GM23248 (cell line): Measurements from ENCODE around the gene CLIC5. TPM values are rescaled to one million over a fixed set of nuclear protein-coding genes. Genes with fewer than 3 reads are reported as not detected.

ENCODE experiments used
- DNase-seq: peaks from one replicate; pipeline ENCODE4 v3.0.0-alpha.2; 2015
- H2AFZ ChIP-seq: fragments of 200-600 bp; sonication (generic); 2 replicates; pipeline ENCODE4 v1.6.1; 2016; ENCODE audit warnings: antibody characterized with exemption
- H3F3A ChIP-seq: fragments of 200-600 bp; sonication (generic); 2 replicates; pipeline ENCODE4 v1.6.1; 2016; ENCODE audit warnings: mild to moderate bottlenecking, antibody characterized with exemption, mixed run types; ENCODE audit not compliant: insufficient read depth
- H3K27ac ChIP-seq: fragments of 200-600 bp; sonication (generic); 2 replicates; pipeline ENCODE4 v1.5.1; 2016; ENCODE audit warnings: mild to moderate bottlenecking
- H3K27me3 ChIP-seq: fragments of 200-600 bp; sonication (generic); replicated peaks from 2 replicates; pipeline ENCODE4 v1.6.1; 2016; ENCODE audit warnings: mild to moderate bottlenecking; ENCODE audit not compliant: insufficient read depth
- H3K36me3 ChIP-seq: fragments of 200-600 bp; sonication (generic); 2 replicates; pipeline ENCODE4 v1.6.1; 2016; ENCODE audit warnings: low read depth, mild to moderate bottlenecking
- H3K4me1 ChIP-seq: fragments of 200-600 bp; sonication (generic); 2 replicates; pipeline ENCODE4 v1.6.1; 2016; ENCODE audit warnings: mild to moderate bottlenecking; ENCODE audit not compliant: insufficient read depth
- H3K4me2 ChIP-seq: fragments of 200-600 bp; sonication (generic); one replicate; pipeline ENCODE4 v1.6.1; 2016; ENCODE audit warnings: mild to moderate bottlenecking; ENCODE audit not compliant: unreplicated experiment
- H3K4me3 ChIP-seq: fragments of 200-600 bp; sonication (generic); 2 replicates; pipeline ENCODE4 v1.5.1; 2016; ENCODE audit warnings: mild to moderate bottlenecking
- H3K79me2 ChIP-seq: fragments of 200-600 bp; sonication (generic); 2 replicates; pipeline ENCODE4 v1.6.1; 2016; ENCODE audit warnings: mild to moderate bottlenecking; ENCODE audit not compliant: insufficient read depth
- H3K9ac ChIP-seq: fragments of 200-600 bp; sonication (generic); 2 replicates; pipeline ENCODE4 v1.6.1; 2016; ENCODE audit warnings: mild to moderate bottlenecking
- H3K9me2 ChIP-seq: fragments of 200-600 bp; sonication (generic); 2 replicates; pipeline ENCODE4 v1.6.1; 2016; ENCODE audit warnings: mixed run types, mild to moderate bottlenecking, moderate library complexity; ENCODE audit not compliant: insufficient read depth
- H3K9me3 ChIP-seq: fragments of 200-600 bp; sonication (generic); one replicate; pipeline ENCODE4 v1.6.1; 2017; ENCODE audit warnings: low read depth
- H4K20me1 ChIP-seq: fragments of 200-600 bp; sonication (generic); 2 replicates; pipeline ENCODE4 v1.6.0; 2016; ENCODE audit not compliant: insufficient read depth
- EZH2 ChIP-seq: fragments of 200-600 bp; sonication (generic); IDR thresholded peaks from 2 replicates; pipeline ENCODE4 v1.6.1; 2018; ENCODE audit warnings: antibody characterized with exemption, mild to moderate bottlenecking; ENCODE audit not compliant: insufficient read depth, poor library complexity, severe bottlenecking
- EZH2phosphoT487 ChIP-seq: fragments of 200-600 bp; sonication (generic); IDR thresholded peaks from 2 replicates; pipeline ENCODE4 v1.6.1; 2018; ENCODE audit warnings: antibody characterized with exemption, moderate library complexity, mild to moderate bottlenecking, low read depth; ENCODE audit not compliant: insufficient read depth
- WGBS, 2 experiments: methylation state at CpG; one replicate each; pipeline ENCODE4 v1.1.6; 2015 to 2017; ENCODE audit warnings: low lambda C conversion rate in 2 of 2, low coverage in 1 of 2; ENCODE audit errors: missing lambda C conversion rate in 2 of 2; 5-methylcytosine and 5-hydroxymethylcytosine counted together
- in situ Hi-C: fragments of 300-500 bp; cut with MboI; formaldehyde crosslinking; loops from 2 replicates; pipeline ENCODE4 v1.15.0; 2020
- polyA plus RNA-seq: library from polyadenylated mRNA; unstranded; fragments of >200 nt; fragmentation: Nextera tagmentation; extraction: Ambion mirVana; gene quantifications from 2 replicates; pipeline ENCODE4 v1.2.1, GENCODE V29; 2016
- total RNA-seq: library from RNA; depleted of rRNA; stranded (reverse); fragments of >200 nt; shearing (Covaris generic); gene quantifications from 2 replicates; pipeline ENCODE4 v1.2.3, GENCODE V29; 2014

Gene CLIC5
- total and polyA plus RNA-seq, 2 experiments from 2014 or later = not detected

DNA sequence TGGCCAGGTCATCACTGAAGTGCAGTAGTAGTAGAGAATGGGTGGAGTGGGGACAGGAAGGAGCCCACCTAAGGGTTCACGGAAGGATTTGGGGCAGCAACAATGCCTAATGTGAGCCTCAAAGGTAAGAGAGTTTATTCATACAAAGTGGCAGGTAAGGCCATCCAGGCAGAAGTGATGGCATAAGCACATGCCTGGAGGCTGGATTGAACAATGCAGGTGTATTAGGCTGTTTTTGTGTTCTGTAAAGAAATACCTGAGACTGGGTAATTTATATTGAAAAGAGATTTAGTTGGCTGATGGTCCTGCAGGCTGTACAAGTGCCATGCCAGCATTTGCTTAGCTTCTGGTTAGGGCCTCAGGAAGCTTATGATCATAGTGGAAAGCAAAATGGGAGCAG, 48.3 kb downstream of the CLIC5 start:
- no peak overlapping the region for H2AFZ ChIP-seq
- no peaks in the 10 kb centered on the region for H3K9me3 ChIP-seq
- in situ Hi-C loops = no loop called here
- no peaks in the 10 kb centered on the region for H3K79me2 ChIP-seq
- no peak overlapping the region for H3K9ac ChIP-seq
- TF ChIP-seq EZH2phosphoT487 (no peak), EZH2 (no peak)
- no peaks in the 10 kb centered on the region for H3K36me3 ChIP-seq
- H3K9me2 ChIP-seq = no peaks in the 10 kb centered on the region
- no peaks in the 10 kb centered on the region for H4K20me1 ChIP-seq
- H3K4me1 ChIP-seq = peaks cover 21% of the 10 kb centered on the region
- peaks cover 10% of the 10 kb centered on the region; the same call in 1 of the 2 replicates for H3F3A ChIP-seq
- H3K4me2 ChIP-seq = no peak overlapping the region
- H3K4me3 ChIP-seq = no peak overlapping the region
- DNase-seq = no peak
- WGBS, 2 experiments = 83 to 91% methylated on average over 1 of the region's 1 CpG
- H3K27ac ChIP-seq = no peak overlapping the region
- 0 out of 2 replicates have a peak, but pooled peaks cover 8% of the 10 kb centered on the region for H3K27me3 ChIP-seq

GRCh38 chr6:45966797-45967196, 48.9 kb downstream of the CLIC5 start:
- H3K4me3 ChIP-seq = no peak overlapping the region
- no peak for DNase-seq
- H3K9me2 ChIP-seq = no peaks in the 10 kb centered on the region
- in situ Hi-C loops = no loop called here
- H3K27me3 ChIP-seq = 0 out of 2 replicates have a peak, but pooled peaks cover 8% of the 10 kb centered on the region
- H2AFZ ChIP-seq = no peak overlapping the region
- H3K9ac ChIP-seq = no peak overlapping the region
- H3K36me3 ChIP-seq = no peaks in the 10 kb centered on the region
- WGBS, 2 experiments = 80 to 88% methylated on average over 3 of the region's 3 CpGs
- no peaks in the 10 kb centered on the region for H3K79me2 ChIP-seq
- no peaks in the 10 kb centered on the region for H4K20me1 ChIP-seq
- no peak for TF ChIP-seq EZH2
- TF ChIP-seq EZH2phosphoT487 = no peak
- no peak overlapping the region for H3K27ac ChIP-seq
- H3K4me1 ChIP-seq = peaks cover 21% of the 10 kb centered on the region
- H3K4me2 ChIP-seq = no peak overlapping the region
- H3F3A ChIP-seq = peaks cover 10% of the 10 kb centered on the region; the same call in 1 of the 2 replicates
- no peaks in the 10 kb centered on the region for H3K9me3 ChIP-seq

DNA sequence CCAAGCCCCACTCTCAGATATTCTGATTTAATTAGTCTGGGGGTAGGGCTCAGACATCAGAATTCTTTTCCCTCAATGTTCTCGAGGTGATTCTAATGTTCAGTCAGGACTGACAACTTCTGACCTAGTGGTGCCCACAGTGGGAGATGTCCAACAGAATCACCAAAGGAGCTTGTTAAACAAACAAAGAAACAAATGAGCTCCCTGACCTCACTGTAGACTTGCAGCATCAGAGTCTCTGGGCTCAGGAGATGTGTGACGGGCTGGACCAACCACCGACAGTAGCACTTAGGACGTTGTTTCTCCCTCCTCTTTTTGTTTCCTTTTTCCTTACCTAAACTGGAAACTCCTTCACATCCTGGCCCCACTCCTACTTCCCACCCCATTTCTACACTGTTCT, 49.3 kb downstream of the CLIC5 start:
- no peak for TF ChIP-seq EZH2phosphoT487
- TF ChIP-seq EZH2 = no peak

GRCh38 chr6:45965792-45966191, 49.9 kb downstream of the CLIC5 start:
- Histone ChIP-seq H3K79me2 (no peaks in the 10 kb centered on the region), H3K9ac (no peak overlapping the region), H3K9me3 (no peaks in the 10 kb centered on the region), H3K27me3 (0 out of 2 replicates have a peak, but pooled peaks cover 3% of the 10 kb centered on the region), H3K4me2 (peak overlapping the region; percentile 35), H3K4me1 (peaks cover 21% of the 10 kb centered on the region), H3K9me2 (no peaks in the 10 kb centered on the region), H3K36me3 (no peaks in the 10 kb centered on the region), H3F3A (peaks cover 10% of the 10 kb centered on the region; the same call in 1 of the 2 replicates), H3K27ac (no peak overlapping the region), H4K20me1 (no peaks in the 10 kb centered on the region), H2AFZ (no peak overlapping the region), H3K4me3 (no peak overlapping the region)
- WGBS, 2 experiments = 32 to 52% methylated on average over 1 of the region's 1 CpG
- in situ Hi-C loops = no loop called here
- peak; percentile 46 for DNase-seq
- no peak for TF ChIP-seq EZH2
- TF ChIP-seq EZH2phosphoT487 = no peak

More for the DNA sequence above, 49.3 kb downstream of the CLIC5 start:
- Histone ChIP-seq H3K9me3 (no peaks in the 10 kb centered on the region), H3K36me3 (no peaks in the 10 kb centered on the region), H2AFZ (no peak overlapping the region), H3K9ac (no peak overlapping the region), H3K79me2 (no peaks in the 10 kb centered on the region), H3F3A (peaks cover 10% of the 10 kb centered on the region; the same call in 1 of the 2 replicates), H3K27me3 (0 out of 2 replicates have a peak, but pooled peaks cover 8% of the 10 kb centered on the region), H3K4me2 (peak overlapping the region; percentile 35), H3K4me3 (no peak overlapping the region), H3K27ac (no peak overlapping the region), H4K20me1 (no peaks in the 10 kb centered on the region), H3K9me2 (no peaks in the 10 kb centered on the region), H3K4me1 (peaks cover 21% of the 10 kb centered on the region)
- in situ Hi-C loops = no loop called here
- DNase-seq = no peak
- 59 to 63% methylated on average over 4 of the region's 4 CpGs for WGBS, 2 experiments
